H1 (cell line): Measurements from ENCODE around the gene LRP5. TPM values are rescaled to one million over a fixed set of nuclear protein-coding genes. Genes with fewer than 3 reads are reported as not detected.

Source experiments
- CTCF ChIA-PET: fragments of 300-600 bp; sonication (Branson Sonifier 250); formaldehyde crosslinking; loops from one replicate; lab custom pipeline; 2021; ENCODE audit not compliant: partially characterized antibody; lab: Charles Lee
- POLR2A ChIA-PET: fragments of 300-600 bp; sonication (Branson Sonifier 250); formaldehyde crosslinking; loops from one replicate; lab custom pipeline; 2021; ENCODE audit warnings: inconsistent platforms; ENCODE audit not compliant: partially characterized antibody; lab: Charles Lee
- DNase-seq, 2 experiments: peaks; one replicate each; pipeline versions ENCODE4 v3.0.0 to v3.0.0-alpha.2; 2010 to 2022; ENCODE audit warnings: low spot score in 2 of 2, low read depth in 1 of 2, mixed read lengths in 1 of 2
- FAIRE-seq: peaks from 2 replicates; lab custom pipeline; 2011; peaks lifted over from hg19 to GRCh38; lab: Jason Lieb, UNC
- H2AFZ ChIP-seq: 2 replicates; pipeline ENCODE4 v1.8.1; 2012; ENCODE audit warnings: low read length, inconsistent platforms
- H2AK5ac ChIP-seq: 2 replicates; pipeline ENCODE4 v1.6.1; 2013; ENCODE audit warnings: low read depth, low read length
- H2BK120ac ChIP-seq: replicated peaks from 2 replicates; pipeline ENCODE3; 2013; ENCODE audit warnings: low read depth, low read length, inconsistent platforms
- H2BK12ac ChIP-seq: 2 replicates; pipeline ENCODE4 v1.6.1; 2013; ENCODE audit warnings: low read depth, low read length
- H2BK15ac ChIP-seq: 2 replicates; pipeline ENCODE4 v1.6.1; 2013; ENCODE audit warnings: low read length
- H2BK20ac ChIP-seq: 2 replicates; pipeline ENCODE4 v1.6.1; 2013; ENCODE audit warnings: low read length
- H2BK5ac ChIP-seq: 2 replicates; pipeline ENCODE4 v1.6.1; 2013; ENCODE audit warnings: low read depth, low read length
- H3K14ac ChIP-seq: 2 replicates; pipeline ENCODE4 v1.6.1; 2013; ENCODE audit warnings: inconsistent platforms; ENCODE audit not compliant: insufficient read length
- H3K18ac ChIP-seq: 2 replicates; pipeline ENCODE4 v1.6.1; 2013; ENCODE audit warnings: low read length; ENCODE audit errors: extremely low read depth
- H3K23ac ChIP-seq: 2 replicates; pipeline ENCODE4 v1.6.1; 2013; ENCODE audit warnings: inconsistent platforms; ENCODE audit not compliant: insufficient read length
- H3K23me2 ChIP-seq: 2 replicates; pipeline ENCODE4 v1.6.1; 2013; ENCODE audit warnings: low read depth, low read length
- H3K27ac ChIP-seq: 2 replicates; pipeline ENCODE4 v1.6.1; 2011; ENCODE audit warnings: low read depth, low read length, inconsistent platforms
- H3K27me3 ChIP-seq, 4 experiments: replicated peaks in 1 of 4; 1 replicate in 1 of 4; 2 replicates in 3 of 4; pipeline versions ENCODE4 v1.6.1 to v1.8.1; 2011 to 2013; ENCODE audit warnings: low read length in 3 of 4, mild to moderate bottlenecking in 3 of 4, inconsistent platforms in 2 of 4, mixed read lengths in 2 of 4, moderate library complexity in 1 of 4; ENCODE audit not compliant: control insufficient read depth in 3 of 4, insufficient read depth in 3 of 4; ENCODE audit errors: extremely low read depth in 1 of 4
- H3K36me3 ChIP-seq, 4 experiments: 2 replicates each; pipeline versions ENCODE4 v1.6.1 to v1.8.1; 2011 to 2013; ENCODE audit warnings: mild to moderate bottlenecking in 4 of 4, low read length in 3 of 4, moderate library complexity in 2 of 4, control low read depth in 1 of 4, inconsistent platforms in 1 of 4; ENCODE audit not compliant: insufficient read depth in 4 of 4, control insufficient read depth in 2 of 4
- H3K4ac ChIP-seq: replicated peaks from 2 replicates; pipeline ENCODE3; 2013; ENCODE audit warnings: low read length, low read depth, mixed read lengths, inconsistent platforms; ENCODE audit not compliant: insufficient read length
- H3K4me1 ChIP-seq, 4 experiments: replicated peaks in 1 of 4; 1 replicate in 1 of 4; 2 replicates in 3 of 4; pipeline versions ENCODE4 v1.6.1 to v1.8.1; 2011 to 2013; ENCODE audit warnings: low read length in 3 of 4, inconsistent platforms in 2 of 4, mixed read lengths in 1 of 4; ENCODE audit not compliant: insufficient read depth in 4 of 4, control insufficient read depth in 3 of 4
- H3K4me2 ChIP-seq, 2 experiments: 2 replicates each; pipeline versions ENCODE4 v1.6.1 to v1.8.1; 2011 to 2013; ENCODE audit warnings: low read depth in 2 of 2, low read length in 2 of 2, control low read depth in 1 of 2, inconsistent platforms in 1 of 2, mild to moderate bottlenecking in 1 of 2; ENCODE audit not compliant: insufficient read depth in 1 of 2
- H3K4me3 ChIP-seq, 4 experiments: fragments of 200-600, 300-600 bp in 1 of 4; sonication (generic), shearing (Covaris generic), sonication (Bioruptor Twin) in 1 of 4; 2 replicates each; pipeline versions ENCODE4 v1.5.1 to v1.8.1; 2011 to 2016; ENCODE audit warnings: low read length in 4 of 4, low read depth in 3 of 4, control low read depth in 2 of 4, inconsistent platforms in 2 of 4, mild to moderate bottlenecking in 2 of 4, mixed read lengths in 1 of 4, moderate library complexity in 1 of 4; ENCODE audit not compliant: insufficient read depth in 2 of 4; ENCODE audit errors: extremely low read depth in 1 of 4
- H3K56ac ChIP-seq: replicated peaks from 2 replicates; pipeline ENCODE3; 2013; ENCODE audit warnings: low read depth, mild to moderate bottlenecking, mixed read lengths, low read length, inconsistent platforms; ENCODE audit not compliant: insufficient read length
- H3K79me1 ChIP-seq: 2 replicates; pipeline ENCODE4 v1.6.1; 2013; ENCODE audit warnings: low read depth, low read length, control low read depth
- H3K79me2 ChIP-seq, 2 experiments: 2 replicates each; pipeline versions ENCODE4 v1.6.1 to v1.8.1; 2012 to 2013; ENCODE audit warnings: low read length in 2 of 2, mild to moderate bottlenecking in 2 of 2, inconsistent platforms in 1 of 2; ENCODE audit not compliant: insufficient read depth in 2 of 2, control insufficient read depth in 1 of 2
- H3K9ac ChIP-seq, 4 experiments: replicated peaks in 1 of 4; 1 replicate in 1 of 4; 2 replicates in 3 of 4; pipeline versions ENCODE4 v1.6.1 to v1.8.1; 2011 to 2013; ENCODE audit warnings: low read depth in 3 of 4, low read length in 3 of 4, control low read depth in 2 of 4, mild to moderate bottlenecking in 2 of 4, moderate library complexity in 2 of 4, inconsistent platforms in 1 of 4; ENCODE audit errors: extremely low read depth in 1 of 4
- H3K9me3 ChIP-seq, 2 experiments: 2 replicates each; pipeline versions ENCODE4 v1.6.1 to v1.8.1; 2012 to 2013; ENCODE audit warnings: mild to moderate bottlenecking in 2 of 2, moderate library complexity in 2 of 2, control low read depth in 1 of 2, inconsistent platforms in 1 of 2, low read depth in 1 of 2, low read length in 1 of 2, mixed read lengths in 1 of 2; ENCODE audit not compliant: insufficient read depth in 2 of 2
- H4K20me1 ChIP-seq, 2 experiments: replicated peaks in 1 of 2; 2 replicates each; pipeline versions ENCODE3 to v1.8.1; 2011 to 2013; ENCODE audit warnings: inconsistent platforms in 2 of 2, low read length in 2 of 2, mild to moderate bottlenecking in 1 of 2; ENCODE audit not compliant: insufficient read depth in 2 of 2, control insufficient read depth in 1 of 2
- H4K5ac ChIP-seq: 2 replicates; pipeline ENCODE4 v1.6.1; 2013; ENCODE audit warnings: low read length, low read depth, mixed read lengths, inconsistent platforms; ENCODE audit not compliant: insufficient read length
- H4K8ac ChIP-seq: 2 replicates; pipeline ENCODE4 v1.8.0; 2013; ENCODE audit warnings: mild to moderate bottlenecking, moderate library complexity, low read length, inconsistent platforms; ENCODE audit not compliant: insufficient read depth; ENCODE audit errors: extremely low read depth
- H4K91ac ChIP-seq: replicated peaks from 2 replicates; pipeline ENCODE3; 2013; ENCODE audit warnings: low read length, mixed read lengths, inconsistent platforms; ENCODE audit not compliant: insufficient read length
- ASH2L ChIP-seq: fragments of 200-600, 300-600 bp; sonication (generic); IDR thresholded peaks from one replicate; pipeline ENCODE4 v1.7.1; 2017; ENCODE audit warnings: low read length
- POLR2A ChIP-seq, 2 experiments: IDR thresholded peaks; 1 replicate in 1 of 2; 2 replicates in 1 of 2; pipeline ENCODE4 v1.6.1; 2011; ENCODE audit warnings: low read depth in 2 of 2, low read length in 2 of 2, mild to moderate bottlenecking in 2 of 2; ENCODE audit errors: control extremely low read depth in 1 of 2
- WGBS, 2 experiments: shearing (Covaris generic) in 1 of 2; methylation state at CpG; one replicate each; pipeline versions ENCODE4 v1.1.6 to v1.1.7; 2013 to 2015; ENCODE audit warnings: low lambda C conversion rate in 2 of 2, mixed read lengths in 2 of 2, inconsistent platforms in 1 of 2, low coverage in 1 of 2, missing lambda C conversion rate in 1 of 2; ENCODE audit not compliant: insufficient replicate concordance in 2 of 2, insufficient coverage in 1 of 2, insufficient read length in 1 of 2; ENCODE audit errors: extremely low coverage in 1 of 2, missing lambda C conversion rate in 1 of 2; 5-methylcytosine and 5-hydroxymethylcytosine counted together
- polyA plus RNA-seq, 7 experiments: library from polyadenylated mRNA; depleted of rRNA in 3 of 7; stranded (reverse) in 5 of 7; unstranded in 2 of 7; fragments of >200 nt in 5 of 7; fragments of 200-250 nt in 2 of 7; gene quantifications; 1 replicate in 5 of 7; 2 replicates in 1 of 7; 4 replicates in 1 of 7; pipeline versions ENCODE4 v1.2.1 to v1.2.3, GENCODE V29; 2011 to 2013; ENCODE audit warnings: missing spikeins in 2 of 7, mixed read lengths in 2 of 7
- total RNA-seq: library from RNA; stranded (reverse); fragmentation: NEBNext Ultra II Directional; extraction: Animal tissue kit (Norgen Biotek cat#: 25700); gene quantifications from 2 replicates; pipeline ENCODE4 v1.2.1, GENCODE V29; 2021

LRP5 gene
- total and polyA plus RNA-seq, 2 of the 8 experiments (the other 6 are each of a cell fraction or from before 2014, with no cell fraction given) = 19.0 to 38.9 TPM

- Histone ChIP-seq H3K4me1 (peaks cover 0 to 13% (median 5%) of the 10 kb centered on the region in 4 experiments; a peak in 6 of 7 replicates), H4K91ac (no peak overlapping the region), H3K79me1 (peaks cover 9% of the 10 kb centered on the region), H3K27me3 (no peaks in the 10 kb centered on the region), H3K23ac (no peak overlapping the region), H3K14ac (no peak overlapping the region), H2BK20ac (no peak overlapping the region), H3K4me3 (no peak overlapping the region), H3K56ac (no peak overlapping the region), H2BK5ac (no peak overlapping the region), H3K4ac (no peak overlapping the region), H3K79me2 (peaks cover 0 to 27% of the 10 kb centered on the region in 2 experiments; a peak in 3 of 4 replicates), H3K4me2 (no peak overlapping the region), H3K9ac (no peak overlapping the region), H4K5ac (no peak overlapping the region), H4K20me1 (peaks cover 0 to 8% of the 10 kb centered on the region in 2 experiments), H3K27ac (no peak overlapping the region), H3K9me3 (no peaks in the 10 kb centered on the region; a peak in 1 of 4 replicates), H3K18ac (no peak overlapping the region), H2BK120ac (no peak overlapping the region), H3K23me2 (peaks cover 6% of the 10 kb centered on the region; the same call in 1 of the 2 replicates), H2AFZ (no peak overlapping the region), H2AK5ac (no peak overlapping the region), H2BK12ac (no peak overlapping the region), H3K36me3 (0 out of 8 replicates have a peak, but pooled peaks cover 0 to 4% (median 0%) of the 10 kb centered on the region in 4 experiments), H2BK15ac (no peak overlapping the region), H4K8ac (no peak overlapping the region; the same call in 1 of the 2 replicates)
- CTCF ChIA-PET = interaction anchor here (1.2 to 2.6 kb wide), 3 partner anchors 7 to 51 kb away, joined by 3 to 9 read pairs (median 5); no protein-coding TSS in a partner anchor
- POLR2A ChIA-PET = interaction anchor here (1.0 kb wide), 1 partner anchor 15 kb away, joined by 4 read pairs; no protein-coding TSS in a partner anchor
- FAIRE-seq (no peak), DNase-seq (no peak)
- 90% methylated on average over 15 of the region's 15 CpGs; no CpG with 5 or more reads in 1 of the 2 experiments for WGBS, 2 experiments
- TF ChIP-seq ASH2L = no peak
- no peak for TF ChIP-seq POLR2A (IDR thresholded peaks at IDR 0.05; ENCODE audit: control extremely low read depth in 1 of 2, low read depth in 2 of 2, low read length in 2 of 2)
These were observed 37.3 kb downstream of the LRP5 start for GRCh38 chr11:68349461-68350249.
